Activated naive CD4-positive, alpha-beta T cell (primary cell): ENCODE measurements around the gene LEMD1.
"Not testable (repeated sequence)": the region's sequence is repeated elsewhere in the genome, so short reads cannot be mapped to it uniquely, and the experiment has no call there.

Source experiments
- DNase-seq, 4 experiments: peaks; one replicate each; lab custom pipeline; 2025; lab: John Stamatoyannopoulos, UW

Gene LEMD1

DNA sequence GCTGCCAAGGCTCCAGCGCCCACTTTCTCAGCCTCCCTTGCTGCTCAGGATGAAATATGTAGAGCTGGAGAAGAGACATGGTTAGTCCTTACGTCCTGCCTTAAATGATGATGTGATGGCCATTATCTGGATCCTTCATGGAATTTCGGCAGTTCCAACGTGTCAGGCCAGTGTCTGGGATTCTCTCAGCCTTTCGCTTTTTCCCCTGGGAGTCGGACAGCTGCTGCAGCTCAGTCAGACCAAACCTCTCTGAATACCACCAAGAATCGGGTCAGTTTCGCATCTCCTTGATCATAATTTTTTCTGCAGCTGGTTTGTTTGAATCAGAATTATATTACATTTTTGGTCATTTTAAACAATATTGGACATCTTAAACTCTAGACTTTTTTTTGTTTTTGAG, 42.8 kb downstream of the LEMD1 start:
- no peak for DNase-seq

DNA sequence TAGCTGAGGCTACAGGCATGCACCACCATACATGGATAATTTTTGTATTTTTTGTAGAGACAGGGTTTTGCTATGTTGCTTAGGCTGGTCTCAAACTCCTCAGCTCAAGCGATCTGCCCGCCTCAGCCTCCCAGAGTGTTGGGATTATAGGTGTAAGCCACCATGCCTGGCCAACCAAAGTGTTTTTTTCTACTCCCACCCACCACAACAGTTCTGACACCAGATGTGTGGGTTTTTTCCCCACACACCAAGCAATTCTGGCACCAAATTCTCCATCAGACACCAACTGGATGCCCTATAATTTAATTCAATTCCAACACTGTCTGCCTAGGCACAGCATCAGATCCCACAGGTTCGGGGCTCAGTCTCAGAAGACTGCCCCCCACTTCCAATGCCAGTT, 44.5 kb downstream of the LEMD1 start:
- DNase-seq = no peak

DNA sequence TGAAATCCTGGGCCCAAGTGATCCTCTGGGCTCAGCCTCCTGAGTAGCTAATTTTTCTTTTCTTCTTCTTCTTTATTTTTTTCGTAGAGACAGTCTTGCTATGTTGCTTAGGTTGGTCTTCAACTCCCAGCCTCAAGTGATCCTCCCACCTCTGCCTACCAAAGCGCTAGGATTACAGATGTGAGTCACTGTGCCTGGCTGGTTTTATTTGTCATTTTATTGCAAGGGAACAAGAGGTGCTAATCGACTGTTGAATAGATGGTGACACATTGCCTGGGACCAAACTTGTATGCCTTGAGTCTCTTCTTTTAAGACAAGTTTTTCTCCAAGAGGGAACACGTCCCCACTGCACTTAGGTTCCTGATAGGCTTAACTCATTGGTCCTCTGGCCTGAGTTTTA, 45.1 kb downstream of the LEMD1 start:
- DNase-seq = no peak

DNA sequence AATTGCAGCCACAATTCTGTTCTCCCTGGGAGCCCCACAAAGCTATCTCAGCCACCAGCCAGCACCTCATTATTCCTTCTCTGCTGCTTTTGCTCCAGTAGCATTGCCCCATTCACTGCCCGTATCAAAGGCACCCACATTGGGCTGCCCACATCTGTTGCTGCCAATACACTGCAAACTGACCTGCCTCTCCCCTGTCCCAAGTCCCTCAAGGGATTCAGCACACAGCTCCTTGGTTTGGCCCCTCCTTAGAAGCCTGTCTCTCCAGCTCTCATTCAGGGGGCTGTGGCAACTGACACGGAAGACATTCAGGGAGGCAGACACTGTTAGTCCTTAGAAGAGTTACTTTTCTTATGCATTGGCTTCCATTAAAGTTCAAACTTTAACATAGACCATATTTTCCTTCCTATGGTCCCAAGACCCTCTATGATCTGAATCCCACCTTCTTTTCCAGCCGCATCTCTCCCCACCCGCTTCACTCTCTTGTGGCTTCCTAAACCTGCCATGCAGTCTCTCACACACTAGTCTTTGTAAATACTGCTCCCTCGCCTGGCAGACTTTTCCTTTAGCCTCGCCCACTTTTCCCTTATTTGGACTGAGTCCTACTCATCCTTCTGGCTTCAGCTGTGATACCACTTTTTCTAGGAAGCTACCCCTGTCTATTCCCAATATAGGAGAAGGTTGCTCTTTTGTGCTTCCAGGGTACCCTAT, 45.9 kb downstream of the LEMD1 start:
- DNase-seq = no peak

- no peak for DNase-seq
Observed at GRCh38 chr1:205374210-205375078, 47.4 kb downstream of the LEMD1 start.

DNA sequence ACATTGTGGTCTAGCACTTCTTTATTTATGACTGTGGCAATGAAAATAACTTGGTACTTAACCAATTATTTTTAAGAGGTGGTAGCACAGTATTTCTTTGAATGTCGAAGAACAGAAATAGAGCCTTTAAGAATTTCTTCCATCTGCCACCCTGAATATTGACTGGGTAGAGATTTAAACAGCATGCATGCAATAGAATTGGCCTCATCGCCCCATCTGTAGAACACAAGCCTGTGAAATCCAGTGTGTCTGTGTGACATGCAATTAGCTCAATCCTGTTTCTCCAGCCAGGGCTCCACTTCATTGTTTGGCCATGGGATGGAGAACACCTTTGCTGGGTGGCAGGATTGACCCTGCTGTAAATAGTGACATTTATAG, 48.1 kb downstream of the LEMD1 start:
- no peak for DNase-seq

DNA sequence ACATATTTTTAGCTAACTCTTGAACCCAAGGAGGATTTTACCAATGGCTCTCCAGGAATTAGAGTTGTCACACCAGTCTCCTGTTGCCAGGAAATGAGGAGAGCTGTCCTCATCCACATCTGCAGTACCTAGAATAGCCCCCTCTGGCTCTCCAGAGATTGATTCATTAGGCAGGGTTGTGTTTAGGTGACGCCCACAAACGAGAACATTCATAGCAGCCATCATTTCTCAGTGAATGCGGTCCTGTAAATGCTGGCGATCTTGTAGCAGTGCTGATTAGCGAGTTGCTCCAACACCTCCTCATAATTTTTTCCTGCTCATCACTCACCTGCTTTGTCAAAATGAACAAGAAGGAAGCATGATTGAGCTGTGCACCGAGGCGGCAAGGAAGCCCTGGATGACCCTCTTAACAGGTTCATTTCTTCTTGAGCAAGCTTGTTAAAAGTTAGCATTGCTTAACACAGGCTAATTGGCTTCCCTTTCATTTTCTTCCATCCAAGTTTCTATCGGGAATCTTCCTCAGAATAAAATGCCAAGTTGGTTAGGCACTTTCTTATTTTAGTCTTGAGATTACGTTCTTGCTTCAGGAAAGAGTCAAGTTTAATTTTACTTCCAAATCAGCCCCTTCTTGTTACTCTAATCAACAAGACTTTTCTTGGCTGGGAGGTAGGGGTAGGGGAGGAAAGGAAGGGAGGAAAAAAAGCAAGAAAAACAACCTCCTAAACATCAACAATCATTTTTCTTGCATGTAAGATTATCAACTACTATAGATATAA, 48.6 kb downstream of the LEMD1 start:
- no peak for DNase-seq

DNA sequence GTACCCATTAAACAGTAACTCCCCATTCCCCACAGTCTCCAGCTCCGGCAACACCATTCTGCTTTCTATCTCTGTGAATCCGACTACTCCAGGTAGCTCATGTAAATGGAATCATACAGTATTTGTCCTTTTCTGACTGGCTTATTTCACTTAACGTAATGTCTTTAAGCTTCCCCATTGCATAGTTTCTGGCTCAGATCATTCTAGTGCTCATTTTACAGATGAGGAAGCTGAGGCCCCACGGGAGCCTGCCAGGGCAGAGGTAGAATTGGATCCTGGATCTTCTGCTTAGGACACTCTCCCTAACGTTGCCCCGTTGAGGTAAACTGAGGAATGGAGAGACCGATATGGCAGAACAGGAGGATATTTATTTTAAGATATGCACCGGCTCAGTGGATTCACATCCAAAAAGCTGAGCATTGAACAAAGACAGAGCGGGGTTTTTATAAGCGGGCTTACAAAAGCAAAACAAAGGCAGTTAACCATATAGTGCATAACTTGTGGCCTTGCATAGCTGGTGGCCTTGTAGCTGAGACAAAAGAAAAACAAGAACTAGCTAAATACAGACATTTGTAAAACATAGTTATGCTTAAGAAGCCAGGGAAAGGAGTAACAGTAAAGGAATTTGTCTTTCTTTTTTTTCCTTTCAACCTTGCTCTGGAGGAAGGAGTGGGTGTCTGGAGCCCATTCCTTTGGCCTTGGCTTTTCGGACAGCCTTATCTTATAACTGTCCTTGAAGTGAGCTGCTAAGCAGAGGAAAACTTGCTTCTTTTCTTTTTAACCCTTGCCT, 49.8 kb downstream of the LEMD1 start:
- no peak for DNase-seq

- no peak for DNase-seq
Observed at GRCh38 chr1:205370780-205371179, 51.1 kb downstream of the LEMD1 start.

GRCh38 chr1:205369701-205370123, 52.1 kb downstream of the LEMD1 start:
- no peak for DNase-seq

- DNase-seq = no peak
Observed at GRCh38 chr1:205368478-205368877, 53.4 kb downstream of the LEMD1 start.

- DNase-seq = no peak
Observed at GRCh38 chr1:205365945-205366463, 55.9 kb downstream of the LEMD1 start.

DNA sequence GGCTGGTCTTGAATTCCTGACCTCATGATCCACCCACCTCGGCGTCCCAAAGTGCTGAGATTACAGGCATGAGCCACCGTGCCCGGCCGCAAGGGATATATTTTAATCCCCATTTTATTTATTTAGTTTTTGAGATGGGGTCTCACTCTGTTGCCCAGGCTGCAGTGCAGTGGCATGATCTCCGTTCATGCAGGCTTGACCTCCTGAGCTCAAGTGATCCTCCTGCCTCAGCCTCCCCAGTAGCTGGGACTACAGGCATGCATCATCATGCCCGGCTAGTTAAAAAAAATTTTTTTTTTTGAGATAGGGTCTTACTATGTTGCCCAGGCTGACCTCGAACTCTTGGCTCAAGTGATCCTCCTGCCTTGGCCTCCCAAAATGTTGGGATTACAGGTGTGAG, 56.8 kb downstream of the LEMD1 start:
- DNase-seq = not testable (repeated sequence)

DNA sequence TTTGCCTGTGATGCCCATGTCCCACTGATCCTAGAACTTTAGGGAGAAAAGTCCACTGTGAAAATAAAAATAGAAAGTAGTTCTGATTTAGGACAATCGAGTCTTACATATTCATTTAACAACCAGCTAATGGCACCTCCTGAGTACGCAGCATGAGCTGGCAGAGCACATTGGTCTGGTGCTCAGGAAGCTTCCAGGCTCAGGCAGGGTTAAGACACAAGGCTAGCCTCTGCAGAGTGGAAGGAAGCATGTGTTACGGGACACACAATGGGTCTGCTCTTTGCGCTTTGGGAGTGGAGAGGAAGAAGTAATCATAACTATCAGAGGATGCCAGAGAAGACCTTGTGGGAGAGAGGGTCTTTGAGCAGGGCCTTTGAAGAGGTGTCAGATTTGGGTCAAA, 61.0 kb downstream of the LEMD1 start:
- DNase-seq = no peak

DNA sequence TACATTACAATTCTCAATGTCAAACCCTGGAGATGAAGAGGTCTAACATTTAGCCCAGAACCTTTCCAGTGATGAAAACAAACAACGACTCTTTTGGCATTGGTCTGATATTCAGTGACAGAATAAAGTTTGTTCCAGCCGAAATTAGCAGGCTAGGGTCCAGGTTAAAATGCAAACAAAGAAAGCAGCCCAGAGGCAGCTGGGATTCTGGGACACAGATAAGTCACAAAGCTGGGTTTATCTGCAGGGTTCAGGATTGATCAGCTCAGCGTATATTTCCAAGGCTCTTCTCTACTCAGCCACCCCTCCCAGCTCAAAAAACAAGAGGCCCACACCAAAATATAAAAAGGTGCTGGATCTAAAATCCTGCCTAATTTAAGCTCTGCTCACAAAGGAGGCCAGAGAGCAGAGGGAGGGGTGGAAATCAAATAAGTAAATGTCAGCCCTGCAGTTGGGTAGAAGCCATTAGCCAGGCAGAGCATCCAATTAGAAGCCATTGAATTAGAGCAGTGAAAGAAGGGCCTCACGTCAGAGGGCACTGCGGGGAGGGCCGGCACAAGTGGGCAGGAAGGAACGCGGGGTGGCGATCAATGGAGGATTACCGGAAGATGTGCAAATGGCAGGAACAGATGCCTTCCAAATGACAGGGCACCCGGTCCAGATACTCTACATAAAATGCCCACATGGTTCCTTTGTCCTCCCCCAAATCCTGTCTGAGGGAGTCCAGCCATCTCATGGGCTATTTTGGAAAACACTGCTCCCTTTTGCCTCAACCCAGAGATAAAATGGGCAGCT, 61.9 kb downstream of the LEMD1 start:
- DNase-seq = no peak

DNA sequence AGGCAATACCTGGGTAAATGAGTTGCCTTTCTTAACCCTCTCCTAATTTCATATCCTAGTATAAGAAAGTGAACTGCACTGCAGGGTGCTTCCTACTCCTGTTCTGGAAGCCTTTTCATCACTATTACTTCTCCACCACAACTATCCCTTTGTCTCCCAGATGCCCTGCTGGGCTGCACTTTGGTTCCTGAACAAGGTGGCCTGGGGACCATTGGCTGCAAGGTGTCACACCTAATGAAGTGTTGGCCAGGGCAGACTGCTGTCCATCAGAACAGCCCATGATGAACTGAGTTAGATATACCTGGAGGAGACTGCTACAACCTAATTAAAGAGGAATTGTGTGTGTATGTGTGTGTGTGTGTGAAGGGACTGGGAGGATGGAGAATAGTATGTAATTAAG, 63.3 kb downstream of the LEMD1 start:
- no peak for DNase-seq

DNA sequence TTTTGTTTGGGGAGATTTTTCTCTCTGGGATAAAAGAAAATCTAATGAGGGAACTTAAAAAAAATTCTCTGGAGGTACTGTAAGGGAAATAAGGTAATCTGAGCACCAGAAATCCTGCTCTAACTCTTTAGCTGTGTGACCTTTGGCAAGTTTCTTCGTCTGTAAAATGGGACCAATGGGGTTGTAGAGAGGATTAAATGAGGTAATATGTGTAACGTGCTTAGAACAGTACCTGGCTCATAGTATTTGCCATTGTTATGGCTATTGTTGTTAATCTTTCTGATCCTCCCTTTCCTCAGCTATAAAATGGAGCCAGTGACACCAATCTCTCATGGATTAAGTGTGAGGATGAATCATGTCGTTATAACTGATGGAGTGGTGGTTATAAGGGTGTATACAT, 64.3 kb downstream of the LEMD1 start:
- no peak for DNase-seq

DNA sequence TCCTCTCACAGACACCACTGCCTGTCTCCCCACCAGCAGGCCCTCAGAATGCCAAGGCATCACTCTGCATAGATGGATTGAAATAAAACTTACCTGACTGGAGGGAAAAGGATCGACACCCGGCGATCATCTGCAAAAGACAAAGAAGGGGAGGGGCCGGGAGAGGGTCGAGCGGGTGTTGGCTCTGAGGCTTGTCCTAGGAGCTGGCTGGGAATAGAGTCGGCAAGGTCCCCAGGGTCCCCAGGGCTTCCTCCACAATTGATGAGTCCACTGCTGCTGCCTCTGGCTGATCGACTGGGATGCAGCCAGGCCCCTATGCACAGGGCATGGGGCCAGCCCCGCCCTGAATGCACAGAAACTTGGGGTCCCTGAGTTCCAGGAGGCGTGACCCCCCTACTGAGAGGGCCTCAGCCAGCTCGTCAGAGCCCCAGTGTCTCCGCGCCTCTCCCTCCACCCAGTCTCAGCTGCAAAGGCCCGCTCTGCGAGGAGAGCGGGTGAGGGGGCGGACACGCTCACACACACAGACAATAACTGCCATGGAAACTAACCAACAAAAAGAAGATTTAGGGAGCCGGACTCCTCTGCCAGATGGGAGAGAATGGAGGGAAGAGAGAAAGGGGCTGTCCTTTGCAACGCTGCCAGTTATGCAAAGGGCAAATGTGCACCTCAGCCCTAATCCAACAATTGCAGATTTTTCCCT, 65.3 kb downstream of the LEMD1 start, which contains the start of gene KLHDC8A:
TSS of gene KLHDC8A (minus strand) at position 483 of the 700 bp plus-strand sequence. CDS start 13,318 bp downstream, outside the sequence.
- no peak for DNase-seq

- DNase-seq = no peak
Observed at GRCh38 chr1:205355075-205355453, 66.8 kb downstream of the LEMD1 start.
